ENCODE data around the gene PHC1.

DNA sequence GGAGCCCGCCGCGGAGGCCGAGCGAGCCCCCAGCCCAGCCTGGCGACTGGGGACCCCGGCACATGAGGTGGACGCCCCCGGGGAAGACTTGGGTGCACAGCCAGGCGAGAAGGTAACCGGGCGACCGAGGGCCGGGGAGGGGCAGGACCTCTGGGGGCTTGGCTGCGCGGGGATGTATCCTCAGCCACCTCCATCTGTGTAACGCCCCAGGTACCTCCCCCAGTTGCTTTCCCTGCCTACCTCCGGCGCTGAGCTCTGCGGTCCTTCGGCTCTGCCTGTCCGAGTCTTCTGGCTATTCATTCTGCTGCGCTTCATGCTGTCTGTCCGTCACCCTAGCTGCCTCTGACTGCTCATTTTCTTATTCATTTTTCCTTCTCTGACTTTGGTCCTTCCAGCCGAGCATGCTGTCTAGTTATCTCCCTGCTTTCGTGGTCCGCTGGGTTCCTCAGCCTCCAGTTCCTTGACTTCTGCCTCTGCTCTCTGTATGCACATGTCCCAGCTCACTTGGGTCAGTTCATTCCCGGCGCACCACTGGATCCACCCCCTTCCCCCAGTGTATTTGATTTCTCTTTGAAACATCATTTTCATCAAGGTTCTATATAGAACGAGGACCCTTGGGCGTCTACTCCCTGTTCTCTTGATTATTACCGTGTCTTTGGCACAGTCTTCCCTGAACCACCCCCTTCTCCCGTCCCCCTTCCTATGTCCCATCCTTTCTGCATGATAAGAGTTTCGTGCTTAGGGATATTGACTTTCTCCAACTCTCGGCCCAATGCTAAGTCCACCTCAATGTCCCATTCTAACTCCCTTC, 612 bp downstream of the PHC1 start:
- TF ChIP-seq, protein P1, sequence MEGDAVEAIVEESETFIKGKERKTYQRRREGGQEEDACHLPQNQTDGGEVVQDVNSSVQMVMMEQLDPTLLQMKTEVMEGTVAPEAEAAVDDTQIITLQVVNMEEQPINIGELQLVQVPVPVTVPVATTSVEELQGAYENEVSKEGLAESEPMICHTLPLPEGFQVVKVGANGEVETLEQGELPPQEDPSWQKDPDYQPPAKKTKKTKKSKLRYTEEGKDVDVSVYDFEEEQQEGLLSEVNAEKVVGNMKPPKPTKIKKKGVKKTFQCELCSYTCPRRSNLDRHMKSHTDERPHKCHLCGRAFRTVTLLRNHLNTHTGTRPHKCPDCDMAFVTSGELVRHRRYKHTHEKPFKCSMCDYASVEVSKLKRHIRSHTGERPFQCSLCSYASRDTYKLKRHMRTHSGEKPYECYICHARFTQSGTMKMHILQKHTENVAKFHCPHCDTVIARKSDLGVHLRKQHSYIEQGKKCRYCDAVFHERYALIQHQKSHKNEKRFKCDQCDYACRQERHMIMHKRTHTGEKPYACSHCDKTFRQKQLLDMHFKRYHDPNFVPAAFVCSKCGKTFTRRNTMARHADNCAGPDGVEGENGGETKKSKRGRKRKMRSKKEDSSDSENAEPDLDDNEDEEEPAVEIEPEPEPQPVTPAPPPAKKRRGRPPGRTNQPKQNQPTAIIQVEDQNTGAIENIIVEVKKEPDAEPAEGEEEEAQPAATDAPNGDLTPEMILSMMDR (conservative IDR thresholded peaks at IDR 0.05; ENCODE audit: low read length) = no peak
- no peak for TF ChIP-seq EZH2phosphoT487 (IDR thresholded peaks at IDR 0.05; ENCODE audit: borderline replicate concordance, low read depth, low read length)
